GM19463 (cell line): Measurements from ENCODE around the gene LAMB4.

ENCODE experiments used
- ATAC-seq: cut with Tn5 transposase; IDR thresholded peaks from one replicate; pipeline ENCODE4 v1.9.1; 2021; ENCODE audit warnings: mild to moderate bottlenecking, moderate library complexity; ENCODE audit not compliant: unreplicated experiment

The LAMB4 gene

DNA sequence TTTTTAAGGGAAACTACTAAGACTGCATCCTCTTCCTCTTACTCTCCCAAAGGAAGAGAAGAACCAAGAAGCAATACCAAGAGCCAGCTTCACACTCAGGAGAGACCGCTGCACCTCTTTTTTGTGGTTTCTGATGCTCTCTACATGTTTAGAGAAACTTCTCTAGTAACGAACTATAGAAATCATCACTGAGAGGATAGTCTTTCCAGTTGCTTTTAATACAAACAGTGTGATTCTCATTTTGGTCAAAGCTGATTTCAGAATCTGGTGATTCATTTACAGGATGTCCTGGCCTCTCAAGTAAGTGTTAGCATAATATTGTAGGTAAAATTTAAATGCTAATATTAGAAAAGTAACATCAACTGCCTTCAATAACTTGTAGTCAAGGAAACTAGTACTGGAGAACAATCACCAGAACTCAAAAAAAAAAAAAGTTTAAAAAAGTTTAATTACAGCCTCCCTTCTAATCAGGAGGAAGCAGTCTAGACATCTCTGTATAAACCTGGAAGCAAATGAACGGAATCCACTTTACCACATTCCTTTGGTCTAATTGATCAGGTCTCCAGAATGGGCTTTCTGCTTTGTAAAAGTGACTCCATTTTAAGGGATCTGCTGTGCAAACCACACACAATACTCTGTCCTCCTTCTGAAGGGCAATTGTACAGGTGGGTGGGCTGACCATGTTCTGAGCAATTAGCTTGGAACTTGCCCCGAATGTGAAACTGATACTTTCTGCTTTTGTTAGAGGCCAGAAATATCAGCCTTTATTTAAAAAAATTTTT lies 130.2 kb downstream of the LAMB4 start:
- no peak for ATAC-seq

DNA sequence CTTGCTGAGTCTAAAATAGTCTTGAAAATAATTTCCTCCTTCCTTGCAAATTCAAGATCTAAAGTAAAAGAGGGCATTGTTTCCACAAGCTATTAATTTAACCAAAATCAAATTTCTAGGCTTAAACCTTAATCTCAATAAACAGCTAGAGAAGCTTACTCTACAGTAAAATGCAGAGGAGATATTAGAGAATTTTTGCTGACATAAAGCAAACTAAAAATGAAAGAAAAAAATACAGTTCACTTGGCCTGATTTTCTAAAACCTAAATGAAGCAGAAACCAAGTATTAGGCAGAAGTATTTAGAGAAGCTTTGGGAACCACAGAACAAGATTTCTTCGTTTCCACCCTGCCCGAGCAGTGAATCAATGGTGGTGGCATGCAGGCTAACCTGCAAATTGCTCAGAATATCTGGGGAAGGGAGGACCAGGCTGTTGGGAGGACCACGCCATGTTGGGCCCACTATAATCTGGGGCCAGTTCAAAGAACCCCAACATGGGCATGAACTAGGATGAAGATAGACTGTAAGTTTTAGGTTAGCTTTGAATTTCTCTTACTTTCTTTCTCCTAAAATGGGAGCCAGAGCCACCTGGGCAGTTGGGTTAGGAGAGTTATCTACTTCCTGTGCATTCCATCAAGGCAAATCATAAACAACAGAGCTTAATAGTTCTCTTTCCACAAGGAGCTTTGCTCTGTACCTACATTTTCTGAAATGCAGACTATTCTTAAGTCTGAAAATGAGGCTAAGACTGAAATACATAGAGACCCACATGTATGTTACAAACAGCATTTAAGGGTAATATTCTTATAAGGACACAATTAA lies 131.3 kb downstream of the LAMB4 start:
- no peak for ATAC-seq

DNA sequence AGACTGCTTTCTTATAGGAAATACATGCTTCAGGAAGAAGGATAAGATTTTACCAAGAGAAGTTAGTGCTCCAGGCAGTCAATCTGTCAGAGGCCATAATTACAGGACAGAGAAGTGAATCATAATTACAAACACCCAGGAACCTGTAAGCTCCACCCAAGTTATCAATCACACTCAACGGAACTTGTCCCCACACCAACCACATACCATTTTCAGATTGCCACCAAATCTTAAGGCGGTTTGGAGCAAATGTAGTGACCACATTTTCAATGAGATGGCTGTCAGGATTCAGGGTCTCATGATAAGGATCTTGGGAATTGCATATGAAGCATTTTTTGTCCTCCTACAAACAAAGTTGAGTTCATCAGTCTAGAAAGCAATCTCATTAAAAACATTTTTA lies 132.0 kb downstream of the LAMB4 start:
- ATAC-seq = no peak

DNA sequence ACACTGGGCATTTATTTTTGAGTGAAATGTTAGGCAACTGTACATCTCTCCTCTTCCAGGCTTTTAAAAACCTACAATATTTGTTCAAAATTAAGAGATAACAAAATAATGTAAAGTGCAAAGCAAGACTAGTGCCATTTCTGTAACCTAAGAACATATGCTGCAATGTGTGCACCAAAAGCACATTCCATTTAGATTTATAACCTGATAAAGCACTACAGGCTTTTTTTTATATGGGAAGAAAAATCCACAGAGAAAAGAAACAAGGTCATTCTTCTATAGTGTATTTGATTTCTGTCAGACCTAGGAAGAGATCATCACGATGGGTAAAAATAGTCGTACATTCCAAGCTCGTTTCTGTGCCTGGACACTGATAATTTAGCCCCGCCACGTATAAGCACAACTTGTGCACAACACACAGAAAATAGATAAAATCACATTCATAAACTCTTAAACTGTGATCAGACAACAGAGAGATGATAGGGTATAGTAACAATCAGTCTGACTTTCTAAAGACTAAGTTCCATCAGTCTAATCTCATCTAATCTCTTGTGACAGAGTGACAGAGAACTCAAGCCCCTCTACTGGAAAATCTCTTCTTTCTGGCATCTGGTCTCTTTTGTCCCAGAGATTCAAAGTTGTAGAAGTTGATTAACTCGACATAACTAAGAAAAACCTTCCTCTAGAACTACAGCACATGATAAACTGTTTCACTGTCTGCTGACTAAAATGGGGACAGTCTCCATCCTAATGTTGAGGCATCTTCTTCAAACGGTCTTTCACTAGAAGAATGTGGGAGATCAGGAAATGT lies 133.9 kb downstream of the LAMB4 start:
- ATAC-seq = no peak

DNA sequence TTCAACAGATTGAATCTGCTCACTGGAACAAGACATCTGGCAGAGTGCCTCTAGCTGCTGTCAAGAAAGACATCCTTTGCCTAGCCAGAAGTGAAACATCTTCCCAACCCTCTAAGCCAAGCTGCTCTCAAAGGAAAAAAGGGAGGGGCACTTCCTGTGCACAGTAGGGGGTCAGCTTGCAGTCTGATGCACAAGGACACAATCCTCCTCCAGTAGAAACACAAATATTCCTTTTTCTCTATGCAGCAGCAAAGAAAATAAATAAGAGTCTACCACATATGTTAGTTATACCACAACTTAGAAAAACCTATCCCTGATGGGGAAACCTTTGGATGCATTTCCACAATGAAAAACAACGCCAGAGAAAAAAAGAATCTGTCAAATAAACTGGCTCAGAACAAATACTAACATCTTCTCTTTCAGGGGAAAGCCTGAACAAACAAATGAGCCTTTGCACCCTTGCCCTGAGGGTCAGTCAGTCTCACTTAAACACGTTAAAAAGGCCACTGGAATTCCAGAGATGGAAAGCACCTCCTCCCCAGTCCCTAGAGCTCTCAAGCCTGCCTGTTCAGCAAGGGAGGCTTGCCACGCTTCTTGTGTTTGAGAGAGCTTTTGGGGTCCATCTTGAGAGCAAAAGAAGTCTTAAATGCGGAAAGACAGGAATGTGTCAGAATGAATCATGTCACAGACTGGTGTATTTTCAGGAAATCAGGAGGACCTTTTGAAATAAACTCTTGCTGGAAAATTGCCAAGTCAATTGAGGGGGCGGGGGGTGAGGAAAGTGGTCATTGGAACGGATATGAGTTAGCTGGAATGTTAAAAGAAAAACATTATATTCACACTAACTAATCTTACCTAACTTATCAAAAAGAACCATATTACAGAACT lies 134.7 kb downstream of the LAMB4 start:
- ATAC-seq = no peak

DNA sequence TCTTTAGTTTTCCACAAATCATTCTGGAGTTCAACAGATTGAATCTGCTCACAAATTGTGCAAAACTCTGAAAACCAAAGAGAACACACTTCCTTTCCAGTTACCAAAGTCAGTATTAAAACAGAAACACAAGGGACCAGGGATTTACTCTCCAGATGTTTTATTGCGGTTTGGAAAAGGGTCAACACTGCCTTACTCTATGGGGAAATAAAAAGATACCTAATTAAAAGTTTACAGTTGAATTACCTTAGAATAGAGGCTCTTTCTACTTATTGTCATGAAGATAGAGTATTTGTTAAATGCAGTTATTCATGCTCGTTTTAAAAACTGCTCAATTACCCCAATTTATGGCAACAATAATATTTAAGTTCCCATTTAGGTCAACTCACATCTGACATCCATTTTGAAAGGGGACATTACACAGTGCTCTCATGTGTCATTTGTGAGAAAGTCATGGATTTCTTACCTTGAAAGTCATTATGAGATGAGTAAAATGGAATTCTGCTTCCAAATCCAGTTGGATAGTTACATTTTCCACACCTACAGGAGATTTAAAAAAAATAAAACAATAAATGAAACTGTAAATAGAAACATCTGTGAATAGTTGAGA lies 135.6 kb downstream of the LAMB4 start:
- ATAC-seq = no peak

DNA sequence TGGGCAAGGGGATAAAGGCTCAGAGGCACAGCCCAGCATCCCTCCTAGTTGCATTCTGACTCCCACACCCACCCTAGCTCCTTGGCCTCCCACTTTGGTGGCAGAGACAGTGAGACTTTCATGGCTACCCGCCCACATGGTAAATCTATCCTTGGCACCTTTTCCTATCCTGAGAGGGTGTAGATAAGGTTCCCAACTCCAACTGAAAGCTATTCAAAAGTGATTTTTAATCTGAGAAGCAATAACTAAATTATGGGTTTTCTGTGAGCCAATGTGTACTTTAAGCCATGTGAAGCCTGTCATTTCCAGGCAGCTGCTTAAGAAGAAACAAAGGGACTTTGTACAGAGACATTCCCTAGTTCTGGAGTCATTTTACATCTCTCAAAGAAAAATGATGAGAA lies 136.3 kb downstream of the LAMB4 start:
- no peak for ATAC-seq

DNA sequence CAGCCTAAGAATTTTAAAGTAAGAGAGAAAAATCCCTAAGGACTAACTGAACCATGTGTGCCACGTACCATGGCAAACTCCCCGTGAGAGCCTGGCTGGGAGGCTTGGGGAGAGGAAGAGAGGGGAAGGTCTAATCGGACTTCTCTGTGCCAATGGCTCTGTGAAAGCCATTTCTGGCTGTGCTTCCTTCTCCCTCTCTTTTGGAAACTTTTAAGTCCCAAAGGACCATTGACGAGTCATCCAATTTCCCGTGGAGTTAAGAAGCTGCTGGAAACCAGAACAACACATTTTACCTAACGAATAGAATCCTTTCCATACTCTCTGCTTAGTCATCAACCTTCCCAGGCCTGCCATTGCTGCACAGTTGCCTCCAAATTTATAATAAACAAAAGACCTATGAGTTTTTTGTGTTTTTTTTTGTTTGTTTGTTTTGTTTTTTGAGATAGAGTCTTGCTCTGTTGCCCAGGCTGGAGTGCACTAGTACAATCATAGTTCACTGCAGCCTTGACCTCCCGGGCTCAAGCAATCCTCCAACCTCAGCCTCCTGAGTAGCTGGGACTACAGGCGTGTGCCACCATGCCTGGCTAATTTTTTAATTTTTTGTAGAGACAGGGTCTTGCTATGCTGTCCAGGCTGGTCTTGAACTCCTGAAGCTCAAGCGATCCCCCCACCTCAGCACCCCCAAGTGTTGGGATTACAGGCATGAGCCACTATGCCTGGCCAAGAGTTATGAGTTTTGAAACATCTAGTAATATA lies 140.4 kb downstream of the LAMB4 start:
- no peak for ATAC-seq

DNA sequence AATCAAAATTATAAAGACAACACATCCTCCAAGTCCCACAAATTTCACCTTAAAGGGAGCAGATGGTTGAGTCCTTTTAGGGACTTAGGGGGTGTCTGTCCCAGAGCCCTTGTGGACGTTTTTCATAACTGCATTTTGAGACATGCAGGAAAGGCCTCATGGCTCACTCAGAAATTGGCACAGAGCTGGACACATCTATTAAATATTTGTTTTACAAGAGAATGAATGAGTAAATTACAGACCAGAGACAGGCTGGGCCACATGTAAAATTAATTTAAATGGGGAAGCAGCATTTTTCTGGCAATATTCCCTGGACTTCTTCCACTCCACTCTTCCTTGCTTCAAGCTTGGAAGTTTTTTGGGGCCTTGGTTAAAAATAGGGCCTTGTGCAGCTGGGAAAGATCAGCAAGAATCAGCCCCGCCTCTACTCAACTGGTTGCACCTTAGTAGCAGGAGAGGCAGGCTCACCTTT lies 147.2 kb downstream of the LAMB4 start:
- no peak for ATAC-seq

DNA sequence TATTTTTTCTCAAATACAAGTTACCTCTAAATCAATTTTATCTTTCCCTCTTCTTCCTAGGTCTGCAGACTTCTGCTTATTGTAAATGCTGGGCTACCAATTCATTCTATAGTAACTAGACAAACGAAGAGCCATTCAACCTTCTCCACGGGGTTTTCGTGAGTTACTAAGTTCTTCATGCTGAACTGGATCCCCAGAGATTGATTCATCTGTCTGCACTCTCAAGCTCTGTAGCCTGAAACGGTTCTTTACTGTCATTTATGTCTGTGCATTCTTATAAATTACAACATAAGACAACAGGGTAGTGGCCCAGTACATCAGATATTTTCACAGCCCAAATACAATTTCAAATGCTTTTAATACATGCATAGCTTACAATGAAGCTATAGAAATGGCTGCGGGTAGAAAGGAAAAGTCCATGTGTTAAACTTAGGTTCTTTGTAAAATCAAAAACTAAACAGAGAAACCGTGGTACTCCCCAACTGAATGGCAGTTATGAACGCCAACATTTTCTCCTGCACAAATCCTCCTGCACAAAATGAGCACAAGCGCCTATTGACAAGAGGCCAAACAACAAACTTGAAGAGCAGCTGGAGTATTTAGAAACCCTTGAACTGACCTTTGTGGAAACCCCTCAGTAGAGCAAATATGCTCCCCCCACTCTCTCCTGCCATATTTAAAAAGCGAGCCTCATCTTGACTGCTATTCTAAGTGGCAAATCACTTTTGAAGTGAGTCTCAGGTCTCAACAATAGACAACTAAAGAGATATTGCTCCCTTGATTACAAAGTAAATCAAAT lies 147.9 kb downstream of the LAMB4 start:
- no peak for ATAC-seq

DNA sequence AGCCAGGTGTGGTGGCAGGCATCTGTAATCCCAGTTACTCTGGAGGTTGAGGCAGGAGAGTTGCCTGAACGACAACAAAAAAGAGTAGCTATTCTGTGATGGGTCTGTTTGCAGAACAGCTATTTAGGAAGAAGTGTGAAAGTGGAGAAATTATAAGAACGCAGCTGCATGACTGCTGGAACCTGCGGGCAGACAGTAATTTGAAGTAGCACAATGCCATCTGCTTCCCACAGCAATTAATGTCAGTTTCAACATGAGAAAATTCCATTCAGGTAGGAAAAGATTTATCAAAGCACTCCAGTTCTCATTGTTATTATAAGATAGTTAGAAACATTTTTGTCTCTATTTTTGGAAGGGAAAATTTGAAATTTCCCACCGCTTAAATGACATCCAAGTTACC lies 148.7 kb downstream of the LAMB4 start:
- no peak for ATAC-seq

DNA sequence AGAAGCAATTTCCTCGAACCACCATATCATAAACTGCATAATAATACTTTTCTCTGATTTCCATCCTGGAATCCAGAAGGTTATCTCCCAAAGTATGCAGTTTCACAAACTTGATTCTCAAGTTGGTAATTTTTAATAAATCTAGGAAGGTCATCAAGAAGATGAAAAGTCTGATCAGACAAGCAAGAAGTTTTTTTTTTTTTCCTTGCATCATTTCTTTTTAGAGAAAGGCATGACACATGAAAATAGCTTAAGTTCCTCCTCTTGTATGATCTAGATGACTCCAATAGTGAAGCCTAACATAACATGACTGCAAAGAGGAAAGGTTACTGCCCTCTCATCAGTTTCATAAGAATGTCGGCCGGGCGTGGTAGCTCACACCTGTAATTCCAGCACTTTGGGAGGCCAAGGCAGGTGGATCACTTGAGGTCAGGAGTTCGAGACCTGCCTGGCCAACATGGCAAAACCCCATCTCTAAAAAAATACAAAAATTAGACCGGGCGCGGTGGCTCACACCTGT lies 149.4 kb downstream of the LAMB4 start:
- ATAC-seq = no peak

DNA sequence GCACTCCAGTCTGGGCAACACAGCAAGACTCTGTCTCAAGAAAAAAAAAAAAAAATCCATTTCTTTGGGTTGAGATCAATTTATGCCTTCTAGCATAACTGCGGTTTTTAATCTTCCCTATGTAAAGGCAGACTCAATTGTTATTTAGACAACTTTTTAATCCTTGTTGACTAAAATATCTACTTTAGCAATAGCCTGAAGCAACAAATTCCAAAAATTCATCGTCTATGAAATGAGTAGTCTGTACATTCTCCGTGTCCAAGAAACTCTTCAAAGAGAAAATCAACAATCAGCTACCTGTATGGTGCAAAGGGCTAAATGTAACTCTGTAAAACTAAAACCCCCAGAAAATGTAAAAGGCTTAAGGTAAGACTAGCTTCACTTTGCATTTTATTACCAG lies 150.0 kb downstream of the LAMB4 start:
- no peak for ATAC-seq

DNA sequence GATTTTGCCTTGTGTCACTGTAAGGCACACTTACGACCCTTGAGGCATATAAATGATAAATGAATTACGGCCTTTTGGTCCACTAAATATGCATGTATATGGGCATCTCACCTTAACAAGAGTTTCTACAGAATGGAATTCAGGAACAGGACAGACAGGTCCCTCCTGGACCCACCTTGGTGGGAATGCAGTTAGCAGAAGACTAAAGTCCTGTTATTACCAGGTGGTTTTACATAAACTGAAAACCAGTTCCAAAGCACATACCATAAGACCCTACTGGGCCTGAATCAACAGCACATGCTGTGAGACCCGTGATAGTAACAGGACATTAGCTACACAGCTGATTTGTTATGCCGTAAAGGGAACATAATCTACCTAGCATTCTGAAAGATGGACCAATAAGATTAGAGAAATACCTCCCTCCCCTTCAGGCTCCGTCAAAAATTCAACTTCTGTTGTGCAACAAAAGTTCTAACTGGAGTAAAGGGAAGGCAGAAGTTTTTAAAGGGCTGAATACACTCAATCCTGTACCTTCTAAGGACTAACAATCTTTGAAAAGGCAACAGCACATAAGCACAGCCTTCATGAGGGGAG lies 151.2 kb downstream of the LAMB4 start:
- ATAC-seq = no peak

DNA sequence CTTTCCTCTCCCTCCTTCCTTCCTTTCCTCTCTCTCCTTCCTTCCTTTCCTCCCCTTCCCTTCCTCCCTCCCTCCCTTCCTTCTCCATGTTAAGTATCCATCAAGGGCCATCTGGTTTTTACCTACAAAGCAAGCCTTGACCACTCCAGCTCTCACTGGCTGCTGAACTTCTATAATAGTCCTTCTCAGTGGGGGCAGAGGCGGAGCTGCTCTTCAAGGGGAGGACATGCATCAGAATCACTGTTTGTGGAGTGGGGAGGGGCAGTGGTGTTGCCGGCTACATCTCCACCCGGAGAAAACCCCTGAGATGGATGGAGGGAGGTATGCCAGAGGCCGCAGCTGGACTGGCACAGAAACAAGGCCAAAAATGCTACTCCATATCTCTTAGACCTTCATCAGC lies 153.1 kb downstream of the LAMB4 start:
- no peak for ATAC-seq

DNA sequence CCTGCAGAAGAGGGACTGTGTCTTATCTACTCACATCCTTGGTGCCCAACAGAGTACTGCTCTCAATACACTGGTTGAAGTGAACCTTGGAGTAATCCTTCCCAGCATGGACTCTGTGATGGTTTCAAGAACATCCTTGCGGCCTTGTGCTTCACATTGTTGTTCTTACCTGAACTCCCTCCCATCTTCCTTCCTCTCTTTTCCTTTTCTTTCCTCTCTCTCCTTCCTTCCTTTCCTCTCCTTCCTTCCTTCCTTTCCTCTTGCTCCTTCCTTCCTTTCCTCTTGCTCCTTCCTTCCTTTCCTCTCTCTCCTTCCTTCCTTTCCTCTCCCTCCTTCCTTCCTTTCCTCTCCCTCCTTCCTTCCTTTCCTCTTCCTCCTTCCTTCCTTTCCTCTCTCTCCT lies 153.5 kb downstream of the LAMB4 start:
- ATAC-seq = no peak

DNA sequence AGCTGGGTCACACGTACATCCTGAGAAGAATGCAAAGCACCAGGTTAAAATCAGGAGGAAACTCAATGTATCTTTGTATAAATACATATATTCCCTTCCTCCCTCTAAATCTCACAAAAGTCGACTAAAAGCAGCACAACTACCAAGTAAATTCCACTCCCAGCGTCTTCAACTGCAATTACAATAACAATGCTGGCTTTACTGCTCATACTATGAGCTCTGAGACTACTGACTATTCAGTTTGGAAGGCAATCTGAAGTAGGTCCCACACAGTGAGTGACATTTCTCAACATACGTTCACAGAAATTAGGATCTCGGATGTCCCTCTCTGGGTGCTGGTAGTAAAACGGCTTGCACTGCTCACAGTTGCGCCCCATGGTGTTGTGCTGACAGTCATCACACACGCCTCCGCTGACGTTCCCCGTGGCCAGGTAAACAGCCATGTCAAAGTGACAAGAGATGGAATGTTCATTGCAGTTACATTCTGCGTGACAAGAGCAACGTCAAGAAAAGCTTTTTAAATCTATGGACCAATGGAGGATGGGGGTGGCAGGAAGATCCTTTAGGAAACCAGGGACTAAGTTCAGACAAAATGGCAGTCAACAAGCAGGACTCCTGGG lies 154.7 kb downstream of the LAMB4 start:
- no peak for ATAC-seq
